ENCODE measurements around the gene FHDC1.

DNA sequence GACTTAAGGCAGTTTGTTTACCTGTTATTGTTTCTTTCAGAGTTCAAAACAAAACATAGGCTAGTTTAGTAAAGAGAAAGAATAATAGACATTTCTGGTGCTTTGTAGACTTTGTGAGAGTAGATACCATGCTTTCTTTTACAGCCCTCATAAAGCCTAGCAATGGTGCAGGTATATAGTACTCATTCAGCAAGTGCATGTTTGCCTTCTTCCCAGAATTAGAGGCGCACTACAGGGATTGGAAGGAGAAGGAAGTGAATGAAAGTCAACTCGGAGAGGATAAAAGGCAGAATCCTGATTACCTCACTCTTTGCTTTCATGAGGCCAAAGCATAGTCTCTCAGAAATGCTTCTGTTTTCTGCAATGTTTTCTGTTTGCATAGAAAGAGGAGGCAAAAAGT is 43.1 kb upstream of the FHDC1 start:
- TF ChIP-seq TAF1 (IDR thresholded peaks at IDR 0.05; ENCODE audit: low read depth) (no peak), RAD21 (IDR thresholded peaks at IDR 0.05; ENCODE audit: low read depth) (no peak), YY1 (IDR thresholded peaks at IDR 0.05; ENCODE audit: low read depth) (no peak), NFIC (IDR thresholded peaks at IDR 0.05) (no peak), CEBPB (IDR thresholded peaks at IDR 0.05) (no peak), REST (IDR thresholded peaks at IDR 0.05; ENCODE audit: low read depth) (no peak)

Data from Ishikawa (cell line).